Measurements from ENCODE around the gene EEFSEC. TPM values are rescaled to one million over a fixed set of nuclear protein-coding genes. Genes with fewer than 3 reads are reported as not detected.

EEFSEC gene
- total and polyA plus RNA-seq, 2 experiments from 2014 or later = 4.9 to 18.7 TPM

DNA sequence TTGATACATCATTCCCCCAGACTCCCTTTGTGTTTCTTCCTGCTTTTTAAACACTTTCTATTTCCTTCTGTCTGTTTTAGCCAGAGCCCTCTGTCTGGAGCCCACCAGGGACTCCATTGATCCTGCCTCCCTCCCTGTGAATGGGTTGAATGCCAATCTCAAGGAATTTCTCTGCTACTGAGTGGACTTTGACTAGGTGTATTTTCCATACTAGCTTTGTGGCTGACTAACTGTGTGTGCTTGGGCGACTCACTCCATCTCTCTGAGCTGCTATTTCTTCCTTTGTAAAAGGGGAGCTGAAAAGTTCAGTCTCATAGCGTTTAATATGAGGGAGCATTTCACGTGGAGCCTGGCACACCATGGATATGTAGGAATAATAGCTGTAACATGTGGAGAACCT is 98.8 kb downstream of the EEFSEC start:
- no peak overlapping the region for H3K4me2 ChIP-seq (ENCODE audit: unreplicated experiment)
- H3K4me1 ChIP-seq (ENCODE audit: insufficient read depth) = no peaks in the 10 kb centered on the region
- no peak for TF ChIP-seq EZH2 (IDR thresholded peaks at IDR 0.05; ENCODE audit: insufficient read depth, poor library complexity, severe bottlenecking)
- peaks cover 9% of the 10 kb centered on the region; the same call in 1 of the 2 replicates for H3K36me3 ChIP-seq (ENCODE audit: low read depth)
- H3K9me2 ChIP-seq (ENCODE audit: insufficient read depth) = no peaks in the 10 kb centered on the region
- DNase-seq = peak; percentile 15
- 78 to 80% methylated on average over 3 of the region's 3 CpGs for WGBS, 2 experiments (ENCODE audit: low coverage in 1 of 2, low lambda C conversion rate in 2 of 2, missing lambda C conversion rate in 2 of 2)
- no peaks in the 10 kb centered on the region for H3F3A ChIP-seq (ENCODE audit: insufficient read depth)
- H2AFZ ChIP-seq = no peak overlapping the region
- H3K9me3 ChIP-seq (ENCODE audit: low read depth) = no peaks in the 10 kb centered on the region
- no peak overlapping the region for H3K9ac ChIP-seq
- H3K27ac ChIP-seq = no peak overlapping the region
- no peaks in the 10 kb centered on the region for H3K79me2 ChIP-seq (ENCODE audit: insufficient read depth)
- H3K4me3 ChIP-seq = no peak overlapping the region
- in situ Hi-C loops (cut with MboI) = no loop called here
- no peaks in the 10 kb centered on the region for H4K20me1 ChIP-seq (ENCODE audit: insufficient read depth)
- H3K27me3 ChIP-seq (replicated peaks; ENCODE audit: insufficient read depth) = no peaks in the 10 kb centered on the region

- Histone ChIP-seq H3K27ac (no peak overlapping the region), H3K9ac (no peak overlapping the region), H3K4me2 (ENCODE audit: unreplicated experiment) (no peak overlapping the region), H3K4me3 (no peak overlapping the region), H3K36me3 (ENCODE audit: low read depth) (peaks cover 9% of the 10 kb centered on the region; the same call in 1 of the 2 replicates), H3K9me3 (ENCODE audit: low read depth) (no peaks in the 10 kb centered on the region), H3K27me3 (replicated peaks; ENCODE audit: insufficient read depth) (no peaks in the 10 kb centered on the region), H3F3A (ENCODE audit: insufficient read depth) (no peaks in the 10 kb centered on the region), H4K20me1 (ENCODE audit: insufficient read depth) (no peaks in the 10 kb centered on the region), H2AFZ (no peak overlapping the region), H3K79me2 (ENCODE audit: insufficient read depth) (no peaks in the 10 kb centered on the region), H3K9me2 (ENCODE audit: insufficient read depth) (no peaks in the 10 kb centered on the region), H3K4me1 (ENCODE audit: insufficient read depth) (no peaks in the 10 kb centered on the region)
- no peak for DNase-seq
- TF ChIP-seq EZH2 (IDR thresholded peaks at IDR 0.05; ENCODE audit: insufficient read depth, poor library complexity, severe bottlenecking) (no peak), EZH2phosphoT487 (IDR thresholded peaks at IDR 0.05; ENCODE audit: insufficient read depth, low read depth) (no peak)
- in situ Hi-C loops (cut with MboI) = no loop called here
- WGBS, 2 experiments (ENCODE audit: low coverage in 1 of 2, low lambda C conversion rate in 2 of 2, missing lambda C conversion rate in 2 of 2) = 95 to 98% methylated on average over 7 of the region's 7 CpGs
Measured at GRCh38 chr3:128253150-128253549, 99.9 kb downstream of the EEFSEC start.

DNA sequence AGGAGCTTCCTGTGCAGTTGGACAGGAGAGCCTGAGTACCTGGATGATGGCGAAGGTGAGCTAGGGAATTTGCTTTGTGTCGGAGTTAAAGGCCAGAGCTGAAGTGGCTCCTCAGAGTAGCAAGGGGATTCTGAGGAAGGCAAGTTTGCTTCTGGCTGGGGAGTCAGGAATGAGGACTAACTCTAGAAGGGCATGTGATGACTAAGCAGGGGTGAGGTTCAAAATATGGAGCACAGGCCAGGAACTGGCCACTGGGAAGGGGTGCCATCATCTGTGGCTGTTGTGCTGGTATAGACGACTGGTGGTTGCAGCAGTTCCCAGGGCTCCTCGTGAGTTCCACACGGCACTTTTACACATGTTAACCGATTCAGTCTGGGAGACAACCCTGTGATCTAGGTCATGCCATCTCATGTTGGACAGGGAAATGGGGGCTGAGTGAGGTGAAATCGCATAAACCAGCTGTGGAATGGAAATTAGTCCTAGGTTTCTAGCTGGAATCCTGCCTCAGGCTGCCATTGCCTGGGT is 100.8 kb downstream of the EEFSEC start:
- no peak overlapping the region for H2AFZ ChIP-seq
- no peaks in the 10 kb centered on the region for H3K9me3 ChIP-seq (ENCODE audit: low read depth)
- no peak overlapping the region for H3K9ac ChIP-seq
- H3K4me3 ChIP-seq = no peak overlapping the region
- no peaks in the 10 kb centered on the region for H3K4me1 ChIP-seq (ENCODE audit: insufficient read depth)
- H3K27ac ChIP-seq = no peak overlapping the region
- peaks cover 9% of the 10 kb centered on the region; the same call in 1 of the 2 replicates for H3K36me3 ChIP-seq (ENCODE audit: low read depth)
- TF ChIP-seq EZH2 (IDR thresholded peaks at IDR 0.05; ENCODE audit: insufficient read depth, poor library complexity, severe bottlenecking) = no peak
- TF ChIP-seq EZH2phosphoT487 (IDR thresholded peaks at IDR 0.05; ENCODE audit: insufficient read depth, low read depth) = no peak
- WGBS, 2 experiments (ENCODE audit: low coverage in 1 of 2, low lambda C conversion rate in 2 of 2, missing lambda C conversion rate in 2 of 2) = 90 to 94% methylated on average over 7 of the region's 7 CpGs
- no peaks in the 10 kb centered on the region for H3K27me3 ChIP-seq (replicated peaks; ENCODE audit: insufficient read depth)
- no peaks in the 10 kb centered on the region for H3K79me2 ChIP-seq (ENCODE audit: insufficient read depth)
- peak; percentile 10 for DNase-seq
- H3K4me2 ChIP-seq (ENCODE audit: unreplicated experiment) = no peak overlapping the region
- in situ Hi-C loops (cut with MboI) = no loop called here
- H4K20me1 ChIP-seq (ENCODE audit: insufficient read depth) = no peaks in the 10 kb centered on the region
- no peaks in the 10 kb centered on the region for H3F3A ChIP-seq (ENCODE audit: insufficient read depth)
- no peaks in the 10 kb centered on the region for H3K9me2 ChIP-seq (ENCODE audit: insufficient read depth)

GRCh38 chr3:128254967-128255366 is 101.7 kb downstream of the EEFSEC start:
- in situ Hi-C loops (cut with MboI) = no loop called here
- no peaks in the 10 kb centered on the region for H4K20me1 ChIP-seq (ENCODE audit: insufficient read depth)
- peaks cover 7% of the 10 kb centered on the region; the same call in 1 of the 2 replicates for H3K36me3 ChIP-seq (ENCODE audit: low read depth)
- H3K27me3 ChIP-seq (replicated peaks; ENCODE audit: insufficient read depth) = no peaks in the 10 kb centered on the region
- no peaks in the 10 kb centered on the region for H3K4me1 ChIP-seq (ENCODE audit: insufficient read depth)
- 92 to 96% methylated on average over 5 of the region's 5 CpGs for WGBS, 2 experiments (ENCODE audit: low coverage in 1 of 2, low lambda C conversion rate in 2 of 2, missing lambda C conversion rate in 2 of 2)
- H2AFZ ChIP-seq = no peak overlapping the region
- H3K9ac ChIP-seq = no peak overlapping the region
- no peak overlapping the region for H3K4me3 ChIP-seq
- no peak overlapping the region for H3K4me2 ChIP-seq (ENCODE audit: unreplicated experiment)
- H3K9me3 ChIP-seq (ENCODE audit: low read depth) = no peaks in the 10 kb centered on the region
- no peak overlapping the region for H3K27ac ChIP-seq
- H3K79me2 ChIP-seq (ENCODE audit: insufficient read depth) = no peaks in the 10 kb centered on the region
- H3K9me2 ChIP-seq (ENCODE audit: insufficient read depth) = no peaks in the 10 kb centered on the region
- no peaks in the 10 kb centered on the region for H3F3A ChIP-seq (ENCODE audit: insufficient read depth)
- TF ChIP-seq EZH2phosphoT487 (IDR thresholded peaks at IDR 0.05; ENCODE audit: insufficient read depth, low read depth) (no peak), EZH2 (IDR thresholded peaks at IDR 0.05; ENCODE audit: insufficient read depth, poor library complexity, severe bottlenecking) (no peak)
- no peak for DNase-seq

GRCh38 chr3:128256131-128256530 is 102.8 kb downstream of the EEFSEC start:
- no peaks in the 10 kb centered on the region; the same call in 1 of the 2 replicates for H3K36me3 ChIP-seq (ENCODE audit: low read depth)
- H3K9me2 ChIP-seq (ENCODE audit: insufficient read depth) = no peaks in the 10 kb centered on the region
- no peak for DNase-seq
- H3K79me2 ChIP-seq (ENCODE audit: insufficient read depth) = no peaks in the 10 kb centered on the region
- in situ Hi-C loops (cut with MboI) = no loop called here
- no peaks in the 10 kb centered on the region for H3K9me3 ChIP-seq (ENCODE audit: low read depth)
- no peaks in the 10 kb centered on the region for H3K27me3 ChIP-seq (replicated peaks; ENCODE audit: insufficient read depth)
- H3K4me1 ChIP-seq (ENCODE audit: insufficient read depth) = no peaks in the 10 kb centered on the region
- no peaks in the 10 kb centered on the region for H3F3A ChIP-seq (ENCODE audit: insufficient read depth)
- no peaks in the 10 kb centered on the region for H4K20me1 ChIP-seq (ENCODE audit: insufficient read depth)
- no peak overlapping the region for H3K4me2 ChIP-seq (ENCODE audit: unreplicated experiment)
- TF ChIP-seq EZH2phosphoT487 (IDR thresholded peaks at IDR 0.05; ENCODE audit: insufficient read depth, low read depth) (no peak), EZH2 (IDR thresholded peaks at IDR 0.05; ENCODE audit: insufficient read depth, poor library complexity, severe bottlenecking) (no peak)
- H2AFZ ChIP-seq = no peak overlapping the region
- H3K4me3 ChIP-seq = no peak overlapping the region
- H3K27ac ChIP-seq = no peak overlapping the region
- no peak overlapping the region for H3K9ac ChIP-seq
- 52 to 57% methylated on average over 2 of the region's 2 CpGs for WGBS, 2 experiments (ENCODE audit: low coverage in 1 of 2, low lambda C conversion rate in 2 of 2, missing lambda C conversion rate in 2 of 2)

Data from GM23248 (cell line).